ENCODE results near the gene ARID3A.

GRCh38 chr19:892894-893689 lies 32.7 kb upstream of the ARID3A start, which contains the start of the genes MED16 and RNU6-9:
- TF ChIP-seq CTCF (IDR thresholded peaks at IDR 0.05; ENCODE audit: insufficient read depth, low read length, poor library complexity, severe bottlenecking) (no peak), EZH2phosphoT487 (conservative IDR thresholded peaks at IDR 0.05; ENCODE audit: low read length) (no peak)
